OCI-LY7 (cell line): ENCODE results near the gene RAF1. TPM values are rescaled to one million over a fixed set of nuclear protein-coding genes. Genes with fewer than 3 reads are reported as not detected.
"Not testable (repeated sequence)": the region's sequence is repeated elsewhere in the genome, so short reads cannot be mapped to it uniquely, and the experiment has no call there.

Experiments used
- BruUV-seq: library from RNA; stranded (reverse); fragments of 400-500 nt; replicated peaks from 2 replicates; lab custom pipeline; 2021; lab: Mats Ljungman, UMichigan
- CTCF ChIA-PET: fragments of 300-600 bp; sonication (Branson Sonifier 250); formaldehyde crosslinking; loops from one replicate; lab custom pipeline; 2022; ENCODE audit warnings: antibody characterized with exemption; ENCODE audit not compliant: unreplicated experiment; lab: Charles Lee
- POLR2A ChIA-PET: fragments of 300-600 bp; sonication (Branson Sonifier 250); formaldehyde crosslinking; loops from one replicate; lab custom pipeline; 2022; ENCODE audit warnings: antibody characterized with exemption; lab: Charles Lee
- DNase-seq: peaks from one replicate; pipeline ENCODE4 v3.0.0-alpha.2; 2015; ENCODE audit warnings: low spot score
- H2AFZ ChIP-seq: fragments of 200-600 bp; sonication (generic), shearing (Covaris generic); 2 replicates; pipeline ENCODE4 v1.6.1; 2014; ENCODE audit warnings: mild to moderate bottlenecking, antibody characterized with exemption, low read length, moderate library complexity
- H3K27ac ChIP-seq: fragments of 200-600 bp; sonication (generic); 2 replicates; pipeline ENCODE4 v1.5.1; 2014; ENCODE audit warnings: mixed run types, low read depth, mild to moderate bottlenecking, moderate library complexity, low read length, inconsistent platforms; ENCODE audit not compliant: poor library complexity, severe bottlenecking
- H3K36me3 ChIP-seq: fragments of 200-600 bp; sonication (generic); 2 replicates; pipeline ENCODE4 v1.6.1; 2014; ENCODE audit warnings: mild to moderate bottlenecking, antibody characterized with exemption, low read length, moderate library complexity, mixed read lengths; ENCODE audit not compliant: insufficient read depth
- H3K4me1 ChIP-seq: fragments of 200-600 bp; sonication (generic); 2 replicates; pipeline ENCODE4 v1.5.1; 2014; ENCODE audit warnings: mild to moderate bottlenecking, low read length; ENCODE audit not compliant: insufficient read depth, poor library complexity, severe bottlenecking
- H3K4me2 ChIP-seq: fragments of 200-600 bp; sonication (generic); 2 replicates; pipeline ENCODE4 v1.6.1; 2014; ENCODE audit warnings: mild to moderate bottlenecking, low read length
- H3K4me3 ChIP-seq: fragments of 200-600 bp; sonication (generic); 2 replicates; pipeline ENCODE4 v1.5.1; 2014; ENCODE audit warnings: mild to moderate bottlenecking, low read depth, low read length; ENCODE audit not compliant: poor library complexity, severe bottlenecking
- H3K79me2 ChIP-seq: fragments of 200-600 bp; sonication (generic); 2 replicates; pipeline ENCODE4 v1.6.1; 2016; ENCODE audit warnings: low read depth, mild to moderate bottlenecking, low read length, moderate library complexity, mixed read lengths; ENCODE audit not compliant: insufficient read depth
- H3K9me2 ChIP-seq: fragments of 200-600 bp; sonication (generic); 2 replicates; pipeline ENCODE4 v1.6.1; 2016; ENCODE audit warnings: mild to moderate bottlenecking, low read length, mixed read lengths; ENCODE audit not compliant: insufficient read depth
- H3K9me3 ChIP-seq: fragments of 200-600 bp; sonication (generic); 2 replicates; pipeline ENCODE4 v1.6.1; 2014; ENCODE audit warnings: mild to moderate bottlenecking, mixed run types, low read length, mixed read lengths
- H4K20me1 ChIP-seq: fragments of 200-600 bp; sonication (generic); 2 replicates; pipeline ENCODE4 v1.6.1; 2014; ENCODE audit warnings: mild to moderate bottlenecking, antibody characterized with exemption, low read length, moderate library complexity, mixed read lengths; ENCODE audit not compliant: insufficient read depth
- EZH2phosphoT487 ChIP-seq: fragments of 200-600 bp; sonication (generic); IDR thresholded peaks from 2 replicates; pipeline ENCODE4 v1.6.1; 2018; ENCODE audit warnings: low read depth, borderline replicate concordance, mild to moderate bottlenecking, mixed run types, antibody characterized with exemption, low read length, moderate library complexity, mixed read lengths
- intact Hi-C: fragments of 100-400 bp; cut with micrococcal nuclease; formaldehyde crosslinking; loops from one replicate; pipeline ENCODE4 v1.10.0; 2022; ENCODE audit not compliant: unreplicated experiment
- total RNA-seq, 2 experiments: library from RNA; depleted of rRNA in 1 of 2; stranded (reverse); fragments of >200 nt in 1 of 2; shearing (Covaris generic) in 1 of 2; gene quantifications; 2 replicates each; pipeline ENCODE4 v1.2.3, GENCODE V29; 2014 to 2022
- TF ChIP-seq, protein P1 (sequence below): fragments of 200-600 bp; sonication (generic); conservative IDR thresholded peaks from 2 replicates; pipeline ENCODE4 v1.5.1; 2014; ENCODE audit warnings: mild to moderate bottlenecking, antibody characterized with exemption, low read length, moderate library complexity, mixed read lengths

RAF1 gene
- total RNA-seq, 2 experiments from 2014 or later: 88.0 to 90.8 TPM

- Histone ChIP-seq H3K79me2 (peaks cover 100% of the 10 kb centered on the region), H3K9me3 (no peaks in the 10 kb centered on the region), H3K4me1 (peaks cover 25% of the 10 kb centered on the region), H3K4me2 (no peak overlapping the region), H3K27ac (no peak overlapping the region), H3K36me3 (0 out of 2 replicates have a peak, but pooled peaks cover 5% of the 10 kb centered on the region), H4K20me1 (peaks cover 8% of the 10 kb centered on the region; the same call in 1 of the 2 replicates), H2AFZ (no peak overlapping the region), H3K4me3 (no peak overlapping the region), H3K9me2 (no peaks in the 10 kb centered on the region)
- TF ChIP-seq, protein P1, sequence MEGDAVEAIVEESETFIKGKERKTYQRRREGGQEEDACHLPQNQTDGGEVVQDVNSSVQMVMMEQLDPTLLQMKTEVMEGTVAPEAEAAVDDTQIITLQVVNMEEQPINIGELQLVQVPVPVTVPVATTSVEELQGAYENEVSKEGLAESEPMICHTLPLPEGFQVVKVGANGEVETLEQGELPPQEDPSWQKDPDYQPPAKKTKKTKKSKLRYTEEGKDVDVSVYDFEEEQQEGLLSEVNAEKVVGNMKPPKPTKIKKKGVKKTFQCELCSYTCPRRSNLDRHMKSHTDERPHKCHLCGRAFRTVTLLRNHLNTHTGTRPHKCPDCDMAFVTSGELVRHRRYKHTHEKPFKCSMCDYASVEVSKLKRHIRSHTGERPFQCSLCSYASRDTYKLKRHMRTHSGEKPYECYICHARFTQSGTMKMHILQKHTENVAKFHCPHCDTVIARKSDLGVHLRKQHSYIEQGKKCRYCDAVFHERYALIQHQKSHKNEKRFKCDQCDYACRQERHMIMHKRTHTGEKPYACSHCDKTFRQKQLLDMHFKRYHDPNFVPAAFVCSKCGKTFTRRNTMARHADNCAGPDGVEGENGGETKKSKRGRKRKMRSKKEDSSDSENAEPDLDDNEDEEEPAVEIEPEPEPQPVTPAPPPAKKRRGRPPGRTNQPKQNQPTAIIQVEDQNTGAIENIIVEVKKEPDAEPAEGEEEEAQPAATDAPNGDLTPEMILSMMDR: no peak
- TF ChIP-seq EZH2phosphoT487: no peak
- BruUV-seq: no TSS peak
- no peak for DNase-seq
- CTCF ChIA-PET: no interaction called here
- POLR2A ChIA-PET: interaction anchor here (1.0 to 1.4 kb wide), 2 partner anchors 12 to 19 kb away, joined by 4 to 6 read pairs; no protein-coding TSS in a partner anchor
- intact Hi-C loops: no loop called here
Observed at GRCh38 chr3:12627370-12627769, 36.5 kb downstream of the RAF1 start.

DNA sequence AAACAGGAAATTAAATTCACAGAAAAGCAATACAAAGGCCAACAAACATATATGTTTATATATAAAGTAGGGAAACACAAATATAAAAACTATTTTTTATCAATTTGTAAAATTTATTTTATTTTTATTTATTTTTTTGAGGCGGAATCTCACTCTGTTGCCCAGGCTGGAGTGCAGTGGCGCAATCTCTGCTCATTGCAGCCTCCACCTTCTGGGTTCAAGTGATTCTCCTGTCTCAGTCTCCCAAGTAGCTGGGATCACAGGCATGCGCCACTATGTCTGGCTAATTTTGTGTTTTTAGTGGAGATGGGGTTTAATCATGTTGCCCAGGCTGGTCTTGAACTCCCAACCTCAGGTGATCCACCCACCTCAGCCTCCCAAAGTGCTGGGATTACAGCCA lies 39.0 kb downstream of the RAF1 start:
- intact Hi-C loops, CTCF ChIA-PET, H3K4me3 ChIP-seq, H2AFZ ChIP-seq, H4K20me1 ChIP-seq, H3K36me3 ChIP-seq, BruUV-seq, H3K9me2 ChIP-seq, H3K9me3 ChIP-seq, DNase-seq, H3K27ac ChIP-seq: not testable (repeated sequence)
- Histone ChIP-seq H3K4me1 (peaks cover 20% of the 10 kb centered on the region), H3K79me2 (peaks cover 100% of the 10 kb centered on the region), H3K4me2 (peak overlapping the region; percentile 23)
- POLR2A ChIA-PET: interaction anchor here (0.7 to 1.1 kb wide), 3 partner anchors 8 to 202 kb away, joined by 3 to 5 read pairs (median 3); no protein-coding TSS in a partner anchor

GRCh38 chr3:12624056-12624455 lies 39.9 kb downstream of the RAF1 start:
- BruUV-seq: no TSS peak
- ChIA-PET POLR2A (interaction anchor here (0.8 to 0.9 kb wide), 2 partner anchors 12 to 27 kb away, joined by 3 to 4 read pairs; no protein-coding TSS in a partner anchor), CTCF (no interaction called here)
- Histone ChIP-seq H4K20me1 (peaks cover 5% of the 10 kb centered on the region; the same call in 1 of the 2 replicates), H2AFZ (no peak overlapping the region), H3K79me2 (peaks cover 97% of the 10 kb centered on the region), H3K9me3 (no peaks in the 10 kb centered on the region), H3K36me3 (0 out of 2 replicates have a peak, but pooled peaks cover under 1% of the 10 kb centered on the region), H3K4me1 (peaks cover 15% of the 10 kb centered on the region), H3K27ac (no peak overlapping the region), H3K9me2 (no peaks in the 10 kb centered on the region), H3K4me3 (no peak overlapping the region), H3K4me2 (no peak overlapping the region)
- DNase-seq: no peak
- intact Hi-C loops: no loop called here
- no peak for TF ChIP-seq EZH2phosphoT487
- TF ChIP-seq, protein P1: no peak
